Progenitor cell of endocrine pancreas (in vitro differentiated cells): ENCODE data around the gene GARIN3. TPM values are rescaled to one million over a fixed set of nuclear protein-coding genes. Genes with fewer than 3 reads are reported as not detected.

Source experiments
- DNase-seq: peaks from one replicate; pipeline ENCODE4 v3.0.0; 2021; ENCODE audit warnings: low spot score; ENCODE audit not compliant: unreplicated experiment
- H3K27ac Mint-ChIP-seq: 2 replicates; pipeline ENCODE4 v1.8.0; 2021; ENCODE audit warnings: mild to moderate bottlenecking, moderate library complexity, mixed read lengths
- H3K27me3 Mint-ChIP-seq: 2 replicates; pipeline ENCODE4 v1.8.0; 2021; ENCODE audit warnings: mixed read lengths
- H3K36me3 Mint-ChIP-seq: 2 replicates; pipeline ENCODE4 v1.8.0; 2022; ENCODE audit warnings: mixed read lengths; ENCODE audit not compliant: insufficient read depth
- H3K4me1 Mint-ChIP-seq: 2 replicates; pipeline ENCODE4 v1.8.0; 2021; ENCODE audit warnings: low read depth, mixed read lengths
- H3K4me3 Mint-ChIP-seq: 2 replicates; pipeline ENCODE4 v1.8.0; 2021; ENCODE audit warnings: low read depth, mild to moderate bottlenecking, moderate library complexity, mixed read lengths
- H3K9me3 Mint-ChIP-seq: 2 replicates; pipeline ENCODE4 v1.8.0; 2021; ENCODE audit warnings: low read depth, mixed read lengths
- total RNA-seq: library from RNA; stranded (reverse); gene quantifications from 2 replicates; pipeline ENCODE4 v1.2.1, GENCODE V29; 2021
- TF ChIP-seq, protein P1 (sequence below): fragments of 200-600 bp; sonication (generic); IDR thresholded peaks from one replicate; pipeline ENCODE4 v1.5.0; 2021; ENCODE audit warnings: antibody characterized with exemption, mild to moderate bottlenecking; ENCODE audit not compliant: unreplicated experiment

Gene GARIN3
- total RNA-seq, 1 donor from 2014 or later: not detected

GRCh38 chr5:157121709-157122108 is 44.4 kb downstream of the GARIN3 start:
- TF ChIP-seq, protein P1, sequence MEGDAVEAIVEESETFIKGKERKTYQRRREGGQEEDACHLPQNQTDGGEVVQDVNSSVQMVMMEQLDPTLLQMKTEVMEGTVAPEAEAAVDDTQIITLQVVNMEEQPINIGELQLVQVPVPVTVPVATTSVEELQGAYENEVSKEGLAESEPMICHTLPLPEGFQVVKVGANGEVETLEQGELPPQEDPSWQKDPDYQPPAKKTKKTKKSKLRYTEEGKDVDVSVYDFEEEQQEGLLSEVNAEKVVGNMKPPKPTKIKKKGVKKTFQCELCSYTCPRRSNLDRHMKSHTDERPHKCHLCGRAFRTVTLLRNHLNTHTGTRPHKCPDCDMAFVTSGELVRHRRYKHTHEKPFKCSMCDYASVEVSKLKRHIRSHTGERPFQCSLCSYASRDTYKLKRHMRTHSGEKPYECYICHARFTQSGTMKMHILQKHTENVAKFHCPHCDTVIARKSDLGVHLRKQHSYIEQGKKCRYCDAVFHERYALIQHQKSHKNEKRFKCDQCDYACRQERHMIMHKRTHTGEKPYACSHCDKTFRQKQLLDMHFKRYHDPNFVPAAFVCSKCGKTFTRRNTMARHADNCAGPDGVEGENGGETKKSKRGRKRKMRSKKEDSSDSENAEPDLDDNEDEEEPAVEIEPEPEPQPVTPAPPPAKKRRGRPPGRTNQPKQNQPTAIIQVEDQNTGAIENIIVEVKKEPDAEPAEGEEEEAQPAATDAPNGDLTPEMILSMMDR: no peak
- Mint-ChIP-seq H3K4me3 (no peak overlapping the region), H3K27me3 (no peaks in the 10 kb centered on the region), H3K27ac (no peak overlapping the region), H3K4me1 (no peaks in the 10 kb centered on the region), H3K9me3 (peaks cover 9% of the 10 kb centered on the region), H3K36me3 (peaks cover 1% of the 10 kb centered on the region)
- no peak for DNase-seq

DNA sequence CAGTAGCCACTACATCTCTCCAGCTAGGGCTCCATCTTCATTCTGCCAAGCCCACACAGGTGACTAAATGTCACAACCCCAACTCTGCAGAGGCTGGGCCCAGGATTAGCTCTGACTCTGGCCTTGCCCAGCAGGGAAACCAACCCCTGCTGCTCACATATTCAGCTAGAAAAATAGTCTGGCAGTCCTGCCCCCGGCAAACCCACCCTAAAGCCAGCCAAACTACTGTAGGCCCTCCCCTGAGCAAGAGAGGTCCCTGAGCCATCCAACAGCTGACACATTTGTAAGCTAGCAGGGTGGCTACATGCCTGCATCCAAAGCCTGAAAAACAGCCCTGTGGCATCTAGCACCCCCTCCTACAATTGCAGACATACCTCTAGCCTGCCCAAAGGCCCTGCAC is 46.0 kb downstream of the GARIN3 start:
- no peaks in the 10 kb centered on the region for H3K4me1 Mint-ChIP-seq
- no peak overlapping the region for H3K4me3 Mint-ChIP-seq
- TF ChIP-seq, protein P1: no peak
- H3K27ac Mint-ChIP-seq: no peak overlapping the region
- DNase-seq: no peak
- H3K9me3 Mint-ChIP-seq: peaks cover 9% of the 10 kb centered on the region
- no peaks in the 10 kb centered on the region for H3K27me3 Mint-ChIP-seq
- H3K36me3 Mint-ChIP-seq: peaks cover 1% of the 10 kb centered on the region

DNA sequence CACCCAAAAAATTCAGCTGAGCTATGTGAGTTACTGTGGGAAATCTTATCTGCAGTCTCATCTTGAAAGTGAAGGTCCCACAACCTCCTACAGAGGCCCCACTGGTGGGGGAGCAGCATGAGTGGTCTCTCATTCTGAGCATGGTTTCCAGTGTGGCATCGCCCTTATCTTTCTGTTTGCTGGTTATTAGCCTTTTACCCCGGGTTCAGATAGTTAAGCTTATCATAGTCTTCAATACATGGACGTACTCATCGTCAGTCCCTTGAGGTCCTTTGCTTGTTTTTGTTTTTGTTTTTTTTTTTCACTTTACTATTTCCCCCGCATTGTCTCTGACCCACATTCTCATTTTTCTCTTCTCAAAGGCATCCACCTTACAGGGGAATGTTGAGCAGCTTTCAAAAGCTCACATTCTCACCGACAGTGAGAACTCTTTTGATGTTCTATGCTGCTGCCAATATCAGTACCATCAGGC is 49.5 kb downstream of the GARIN3 start:
- TF ChIP-seq, protein P1: no peak
- no peak overlapping the region for H3K4me3 Mint-ChIP-seq
- H3K9me3 Mint-ChIP-seq: no peaks in the 10 kb centered on the region
- H3K36me3 Mint-ChIP-seq: no peaks in the 10 kb centered on the region
- DNase-seq: no peak
- H3K4me1 Mint-ChIP-seq: peaks cover 2% of the 10 kb centered on the region
- no peaks in the 10 kb centered on the region for H3K27me3 Mint-ChIP-seq
- no peak overlapping the region for H3K27ac Mint-ChIP-seq

DNA sequence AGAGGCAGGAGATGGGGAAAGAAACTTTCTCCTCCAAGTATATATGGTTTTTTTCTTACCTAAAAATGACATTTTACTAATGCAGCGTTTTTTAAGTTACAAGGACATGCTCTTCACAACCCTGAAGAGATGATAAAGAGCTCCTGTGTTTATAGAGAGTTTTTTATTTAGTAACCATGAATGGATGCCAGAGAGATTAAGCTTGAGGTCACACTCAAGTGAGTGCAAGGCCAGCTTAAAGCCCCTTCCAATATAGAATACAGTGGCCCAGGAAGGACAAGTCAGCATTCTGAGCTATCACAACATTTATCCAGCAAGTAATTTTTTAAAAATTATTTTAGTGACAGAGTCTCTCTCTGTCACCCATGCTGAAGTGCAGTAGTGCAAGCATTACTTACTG is 50.6 kb downstream of the GARIN3 start:
- H3K36me3 Mint-ChIP-seq: no peaks in the 10 kb centered on the region
- TF ChIP-seq, protein P1: no peak
- H3K9me3 Mint-ChIP-seq: no peaks in the 10 kb centered on the region
- DNase-seq: no peak
- peaks cover 2% of the 10 kb centered on the region for H3K4me1 Mint-ChIP-seq
- H3K27ac Mint-ChIP-seq: no peak overlapping the region
- no peaks in the 10 kb centered on the region for H3K27me3 Mint-ChIP-seq
- H3K4me3 Mint-ChIP-seq: no peak overlapping the region

- no peak overlapping the region for H3K4me3 Mint-ChIP-seq
- H3K9me3 Mint-ChIP-seq: no peaks in the 10 kb centered on the region
- TF ChIP-seq, protein P1: no peak
- H3K27me3 Mint-ChIP-seq: no peaks in the 10 kb centered on the region
- no peaks in the 10 kb centered on the region for H3K36me3 Mint-ChIP-seq
- H3K27ac Mint-ChIP-seq: no peak overlapping the region
- no peak for DNase-seq
- peaks cover 2% of the 10 kb centered on the region for H3K4me1 Mint-ChIP-seq
These were observed 51.1 kb downstream of the GARIN3 start for GRCh38 chr5:157115012-157115411.
